ENCODE data around the gene ABHD11. TPM values are rescaled to one million over a fixed set of nuclear protein-coding genes. Genes with fewer than 3 reads are reported as not detected.

The ABHD11 gene
- polyA plus RNA-seq, 1 donor (not counting 4 experiments of a cell fraction or from before 2014, with no cell fraction given) = 11.3 TPM

DNA sequence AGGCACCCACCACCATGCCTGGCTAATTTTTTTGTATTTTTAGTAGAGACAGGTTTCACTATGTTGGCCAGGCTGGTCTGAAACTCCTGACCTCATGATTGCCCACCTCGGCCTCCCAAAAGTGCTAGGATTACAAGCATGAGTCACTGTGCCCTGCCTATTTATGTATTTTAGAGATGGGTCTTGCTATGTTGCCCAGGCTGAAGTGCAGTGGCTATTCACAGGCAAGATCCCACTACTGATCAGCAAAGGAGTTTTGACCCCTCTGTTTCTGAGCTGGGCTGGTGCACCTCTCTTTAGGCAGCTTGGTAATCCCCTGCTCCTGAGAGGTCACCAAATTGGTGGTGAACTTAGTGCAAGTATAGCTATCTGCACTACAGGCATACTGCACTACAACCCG is 6.2 kb downstream of the ABHD11 start:
- Histone ChIP-seq H3K79me2 (ENCODE audit: control insufficient read depth, insufficient read depth, low read length) (peaks cover under 1% of the 10 kb centered on the region), H3K4me2 (ENCODE audit: control insufficient read depth, extremely low read depth, insufficient read depth, low read depth, low read length) (no peak overlapping the region), H3K36me3 (ENCODE audit: control insufficient read depth in 2 of 2, extremely low read depth in 1 of 2, insufficient read depth in 2 of 2, low read length in 2 of 2) (peaks cover 5 to 9% of the 10 kb centered on the region in 2 experiments), H3K9ac (ENCODE audit: control insufficient read depth, extremely low read depth, insufficient read depth, low read length) (no peak overlapping the region), H2AFZ (ENCODE audit: control insufficient read depth, low read length) (no peak overlapping the region), H3K4me3 (ENCODE audit: control insufficient read depth in 2 of 3, extremely low read depth in 1 of 3, insufficient read depth in 2 of 3, low read depth in 1 of 3, low read length in 3 of 3) (no peak overlapping the region), H4K20me1 (ENCODE audit: control insufficient read depth, extremely low read depth, insufficient read depth, low read length) (peaks cover 2% of the 10 kb centered on the region), H3K4me1 (ENCODE audit: control insufficient read depth, extremely low read depth, insufficient read depth, low read length) (peaks cover 3% of the 10 kb centered on the region), H3K27me3 (ENCODE audit: control insufficient read depth, extremely low read depth, insufficient read depth, low read length) (no peaks in the 10 kb centered on the region), H3K9me1 (ENCODE audit: control insufficient read depth, extremely low read depth, insufficient read depth, low read length) (no peaks in the 10 kb centered on the region), H3K27ac (ENCODE audit: control insufficient read depth, insufficient read depth, low read length) (no peak overlapping the region), H3K9me3 (ENCODE audit: control insufficient read depth, low read depth, low read length) (no peaks in the 10 kb centered on the region)
- DNase-seq (ENCODE audit: low read depth, low spot score) (no peak), FAIRE-seq (no peak)
- TF ChIP-seq CTCF (optimal IDR thresholded peaks at IDR 0.05 in 1 of 3, IDR thresholded peaks at IDR 0.05 in 1 of 3, conservative IDR thresholded peaks at IDR 0.05 in 1 of 3; ENCODE audit: extremely low read depth in 1 of 3, insufficient read depth in 2 of 3, low read length in 3 of 3) (no peak), EZH2 (IDR thresholded peaks at IDR 0.05; ENCODE audit: low read length) (no peak)
- dilution Hi-C loops (cut with MboI; ENCODE audit: extremely low pct_ligation_motif_present, low sequenced_read_pairs) = no loop called here

- dilution Hi-C loops (cut with MboI; ENCODE audit: extremely low pct_ligation_motif_present, low sequenced_read_pairs) = no loop called here
- no peak for DNase-seq (ENCODE audit: low read depth, low spot score)
- no peaks in the 10 kb centered on the region for H3K36me3 ChIP-seq (ENCODE audit: control insufficient read depth in 2 of 2, extremely low read depth in 1 of 2, insufficient read depth in 2 of 2, low read length in 2 of 2)
- no peaks in the 10 kb centered on the region for H3K9me1 ChIP-seq (ENCODE audit: control insufficient read depth, extremely low read depth, insufficient read depth, low read length)
- peaks cover 3% of the 10 kb centered on the region for H3K4me1 ChIP-seq (ENCODE audit: control insufficient read depth, extremely low read depth, insufficient read depth, low read length)
- H3K79me2 ChIP-seq (ENCODE audit: control insufficient read depth, insufficient read depth, low read length) = no peaks in the 10 kb centered on the region
- no peak for FAIRE-seq
- no peak overlapping the region for H3K4me2 ChIP-seq (ENCODE audit: control insufficient read depth, extremely low read depth, insufficient read depth, low read depth, low read length)
- TF ChIP-seq CTCF (optimal IDR thresholded peaks at IDR 0.05 in 1 of 3, IDR thresholded peaks at IDR 0.05 in 1 of 3, conservative IDR thresholded peaks at IDR 0.05 in 1 of 3; ENCODE audit: extremely low read depth in 1 of 3, insufficient read depth in 2 of 3, low read length in 3 of 3) (no peak), EZH2 (IDR thresholded peaks at IDR 0.05; ENCODE audit: low read length) (no peak)
- no peaks in the 10 kb centered on the region for H3K27me3 ChIP-seq (ENCODE audit: control insufficient read depth, extremely low read depth, insufficient read depth, low read length)
- no peak overlapping the region for H3K27ac ChIP-seq (ENCODE audit: control insufficient read depth, insufficient read depth, low read length)
- H3K9me3 ChIP-seq (ENCODE audit: control insufficient read depth, low read depth, low read length) = no peaks in the 10 kb centered on the region
- H3K9ac ChIP-seq (ENCODE audit: control insufficient read depth, extremely low read depth, insufficient read depth, low read length) = no peak overlapping the region
- no peak overlapping the region for H2AFZ ChIP-seq (ENCODE audit: control insufficient read depth, low read length)
- H4K20me1 ChIP-seq (ENCODE audit: control insufficient read depth, extremely low read depth, insufficient read depth, low read length) = peaks cover 2% of the 10 kb centered on the region
- no peak overlapping the region for H3K4me3 ChIP-seq (ENCODE audit: control insufficient read depth in 2 of 3, extremely low read depth in 1 of 3, insufficient read depth in 2 of 3, low read depth in 1 of 3, low read length in 3 of 3)
Observed at GRCh38 chr7:73730485-73730884, 8.1 kb downstream of the ABHD11 start.
